ENCODE measurements around the gene FAM163B.

DNA sequence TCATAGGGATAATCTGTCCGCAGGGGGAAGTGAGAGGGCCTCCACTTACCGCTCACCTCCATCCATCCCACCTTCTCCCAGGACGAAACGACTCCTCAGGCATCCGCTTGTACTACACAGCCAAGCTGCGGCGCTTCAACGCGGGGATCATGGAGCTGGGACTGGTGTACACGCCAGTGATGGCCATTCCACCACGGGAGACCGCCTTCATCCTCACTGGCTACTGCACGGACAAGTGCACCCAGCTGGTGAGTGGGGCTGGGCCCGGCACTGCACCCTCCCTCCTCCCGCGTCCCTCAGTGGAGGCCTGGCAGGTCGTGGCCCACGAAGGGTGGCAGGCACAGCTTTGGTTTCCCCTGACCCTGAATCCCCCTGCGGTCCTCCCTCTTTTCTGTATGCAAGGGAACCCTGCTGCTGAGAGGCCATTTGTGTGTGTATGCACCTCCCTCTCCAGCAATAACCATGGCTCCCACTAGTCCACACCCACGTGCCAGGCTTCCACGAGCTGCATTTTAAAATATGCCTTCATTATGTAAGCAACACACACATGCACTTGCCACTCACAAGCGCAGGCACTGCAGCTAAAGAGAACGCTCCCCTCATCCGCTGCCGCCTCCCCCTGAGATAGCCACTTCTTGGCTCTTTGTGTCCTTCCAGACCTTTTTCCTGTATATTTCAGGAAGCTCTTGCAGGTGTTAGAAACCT is 38.7 kb upstream of the FAM163B start:
- no peak for TF ChIP-seq JUN (IDR thresholded peaks at IDR 0.05; ENCODE audit: borderline replicate concordance, insufficient read depth, insufficient read length, low read depth)
- TF ChIP-seq, protein P1, sequence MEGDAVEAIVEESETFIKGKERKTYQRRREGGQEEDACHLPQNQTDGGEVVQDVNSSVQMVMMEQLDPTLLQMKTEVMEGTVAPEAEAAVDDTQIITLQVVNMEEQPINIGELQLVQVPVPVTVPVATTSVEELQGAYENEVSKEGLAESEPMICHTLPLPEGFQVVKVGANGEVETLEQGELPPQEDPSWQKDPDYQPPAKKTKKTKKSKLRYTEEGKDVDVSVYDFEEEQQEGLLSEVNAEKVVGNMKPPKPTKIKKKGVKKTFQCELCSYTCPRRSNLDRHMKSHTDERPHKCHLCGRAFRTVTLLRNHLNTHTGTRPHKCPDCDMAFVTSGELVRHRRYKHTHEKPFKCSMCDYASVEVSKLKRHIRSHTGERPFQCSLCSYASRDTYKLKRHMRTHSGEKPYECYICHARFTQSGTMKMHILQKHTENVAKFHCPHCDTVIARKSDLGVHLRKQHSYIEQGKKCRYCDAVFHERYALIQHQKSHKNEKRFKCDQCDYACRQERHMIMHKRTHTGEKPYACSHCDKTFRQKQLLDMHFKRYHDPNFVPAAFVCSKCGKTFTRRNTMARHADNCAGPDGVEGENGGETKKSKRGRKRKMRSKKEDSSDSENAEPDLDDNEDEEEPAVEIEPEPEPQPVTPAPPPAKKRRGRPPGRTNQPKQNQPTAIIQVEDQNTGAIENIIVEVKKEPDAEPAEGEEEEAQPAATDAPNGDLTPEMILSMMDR (IDR thresholded peaks at IDR 0.05; ENCODE audit: extremely low read depth in 1 of 2, insufficient read depth in 1 of 2, low read depth in 1 of 2, low read length in 2 of 2), result no peak
- TF ChIP-seq POLR2AphosphoS5 (IDR thresholded peaks at IDR 0.05; ENCODE audit: insufficient read depth, low read depth, low read length), result no peak

Data from endothelial cell of umbilical vein (primary cell).